GM18867 (cell line): Measurements from ENCODE around the gene ZBTB32.

ENCODE experiments used
- ATAC-seq: cut with Tn5 transposase; IDR thresholded peaks from one replicate; pipeline ENCODE4 v1.9.1; 2021; ENCODE audit warnings: mild to moderate bottlenecking, moderate library complexity; ENCODE audit not compliant: unreplicated experiment

The ZBTB32 gene

DNA sequence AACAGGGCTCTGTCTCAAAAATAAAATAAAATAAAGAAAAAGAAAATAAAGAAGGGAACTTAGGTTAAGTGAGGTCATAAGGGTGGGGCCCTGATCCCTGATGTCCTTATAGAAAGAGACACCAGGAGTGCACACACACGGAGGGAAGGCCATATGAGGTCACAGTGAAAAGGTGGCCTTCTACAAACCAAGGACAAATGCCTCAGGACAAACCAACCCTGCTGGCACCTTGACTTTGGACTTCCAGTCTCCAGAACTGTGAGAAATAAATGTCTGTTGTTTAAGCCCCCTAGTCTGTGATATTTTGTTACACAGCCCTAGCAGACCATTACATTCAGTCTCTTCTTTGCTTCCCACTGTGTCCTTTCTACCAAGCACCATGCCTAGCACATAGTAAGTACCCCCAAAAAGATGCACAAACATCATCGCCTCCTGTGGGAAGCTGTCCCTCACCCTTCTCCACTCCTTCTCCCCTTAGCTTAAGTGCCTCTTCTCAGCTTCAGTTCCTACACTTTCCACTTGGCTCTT is 8.4 kb upstream of the ZBTB32 start:
- ATAC-seq, result no peak

DNA sequence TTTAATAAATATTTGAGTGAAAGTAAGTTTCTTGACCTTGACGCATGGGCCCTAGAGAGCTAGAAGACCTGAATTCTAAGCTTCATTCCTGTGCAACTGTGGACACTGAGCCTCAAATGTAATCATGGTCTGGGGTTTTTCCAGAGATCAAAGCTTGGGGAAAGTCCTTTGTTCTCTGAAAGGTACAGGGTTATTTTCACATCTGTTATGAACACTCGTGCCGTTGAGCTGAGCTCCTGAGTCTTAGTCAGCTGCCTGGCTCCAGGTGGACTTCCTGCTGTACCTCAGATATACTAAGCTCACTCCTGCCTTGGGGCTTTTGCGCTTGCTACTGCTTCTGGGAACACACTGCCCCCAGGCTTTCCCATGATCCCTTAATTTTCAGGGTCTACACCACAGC is 7.5 kb upstream of the ZBTB32 start:
- ATAC-seq, result no peak

DNA sequence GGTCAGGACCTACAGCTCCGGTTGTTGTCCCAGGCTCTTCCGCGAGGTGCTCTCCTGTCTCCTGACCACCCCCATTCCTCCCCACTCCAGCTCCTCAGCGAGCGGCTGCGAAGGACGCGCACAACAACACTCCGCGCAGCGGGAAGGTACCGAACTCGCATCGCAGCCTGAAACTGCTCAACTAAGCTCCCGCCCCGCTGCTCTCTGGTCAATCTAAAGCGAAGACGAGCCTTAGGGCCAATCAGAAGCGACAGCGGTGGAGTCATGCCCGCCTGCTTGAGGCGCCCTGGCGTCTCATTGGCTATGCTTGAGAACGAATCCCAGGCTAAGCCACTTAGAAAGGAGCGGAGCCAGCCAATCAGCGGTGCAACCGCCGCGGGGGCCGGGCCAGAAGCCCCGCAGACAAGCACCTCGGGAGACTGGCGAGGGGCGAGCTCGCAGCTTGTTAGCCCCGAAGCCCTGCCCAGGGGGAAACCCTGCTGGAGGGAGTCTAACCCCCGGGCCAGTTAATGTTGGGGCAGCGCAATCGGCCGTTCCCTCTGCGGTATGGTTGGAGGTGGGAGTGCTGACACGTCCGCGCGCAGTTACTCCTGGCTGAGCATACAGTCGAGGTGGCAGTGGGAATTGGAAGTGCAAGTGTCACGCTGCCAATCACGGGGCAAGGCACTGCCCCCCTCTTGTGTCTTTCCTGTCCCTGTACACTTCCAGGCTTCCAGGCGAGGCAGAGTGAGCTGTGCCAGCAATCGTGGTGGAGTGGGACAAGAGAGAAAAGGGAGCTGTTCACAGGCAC is 1.9 kb upstream of the ZBTB32 start:
- peak; percentile 96 for ATAC-seq

DNA sequence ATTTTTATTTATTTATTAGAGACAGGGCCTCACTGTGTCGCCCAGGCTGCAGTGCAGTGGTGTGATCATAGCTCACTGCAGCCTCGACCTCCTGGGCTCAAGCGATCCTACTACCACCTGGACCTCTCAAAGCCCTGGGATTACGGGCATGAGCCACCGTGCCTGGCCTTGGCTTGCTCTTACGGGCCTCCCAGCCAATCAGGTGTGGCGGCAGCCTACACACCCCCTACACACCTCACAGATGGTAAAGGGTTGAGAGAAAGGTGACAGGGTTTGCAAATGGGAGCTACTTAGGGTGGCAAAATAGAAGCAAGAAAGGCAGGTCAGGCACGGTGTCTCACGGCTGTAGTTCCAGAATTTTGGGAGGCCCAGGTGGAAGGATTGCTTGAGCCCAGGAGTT is 1.0 kb upstream of the ZBTB32 start:
- no peak for ATAC-seq

DNA sequence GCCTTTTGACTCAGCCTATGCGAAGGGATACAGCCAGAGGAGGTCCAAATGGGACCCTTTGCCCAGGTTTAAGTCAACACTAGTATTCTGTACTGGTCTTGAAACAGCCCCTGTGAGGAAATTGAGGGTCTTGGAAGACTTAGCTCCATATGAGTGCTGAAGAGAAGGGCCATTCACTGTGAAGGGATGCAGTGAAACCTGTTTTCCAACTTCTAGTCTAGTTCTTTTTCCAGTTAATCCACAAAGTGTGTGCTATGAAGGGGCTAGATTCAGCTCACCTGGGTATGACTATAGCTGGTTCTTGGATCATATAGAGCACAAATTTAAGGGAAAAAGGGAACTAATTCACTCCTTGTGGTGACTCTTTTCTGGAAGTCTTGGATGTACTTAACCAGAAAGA is 4.0 kb downstream of the ZBTB32 start:
- ATAC-seq, result no peak

DNA sequence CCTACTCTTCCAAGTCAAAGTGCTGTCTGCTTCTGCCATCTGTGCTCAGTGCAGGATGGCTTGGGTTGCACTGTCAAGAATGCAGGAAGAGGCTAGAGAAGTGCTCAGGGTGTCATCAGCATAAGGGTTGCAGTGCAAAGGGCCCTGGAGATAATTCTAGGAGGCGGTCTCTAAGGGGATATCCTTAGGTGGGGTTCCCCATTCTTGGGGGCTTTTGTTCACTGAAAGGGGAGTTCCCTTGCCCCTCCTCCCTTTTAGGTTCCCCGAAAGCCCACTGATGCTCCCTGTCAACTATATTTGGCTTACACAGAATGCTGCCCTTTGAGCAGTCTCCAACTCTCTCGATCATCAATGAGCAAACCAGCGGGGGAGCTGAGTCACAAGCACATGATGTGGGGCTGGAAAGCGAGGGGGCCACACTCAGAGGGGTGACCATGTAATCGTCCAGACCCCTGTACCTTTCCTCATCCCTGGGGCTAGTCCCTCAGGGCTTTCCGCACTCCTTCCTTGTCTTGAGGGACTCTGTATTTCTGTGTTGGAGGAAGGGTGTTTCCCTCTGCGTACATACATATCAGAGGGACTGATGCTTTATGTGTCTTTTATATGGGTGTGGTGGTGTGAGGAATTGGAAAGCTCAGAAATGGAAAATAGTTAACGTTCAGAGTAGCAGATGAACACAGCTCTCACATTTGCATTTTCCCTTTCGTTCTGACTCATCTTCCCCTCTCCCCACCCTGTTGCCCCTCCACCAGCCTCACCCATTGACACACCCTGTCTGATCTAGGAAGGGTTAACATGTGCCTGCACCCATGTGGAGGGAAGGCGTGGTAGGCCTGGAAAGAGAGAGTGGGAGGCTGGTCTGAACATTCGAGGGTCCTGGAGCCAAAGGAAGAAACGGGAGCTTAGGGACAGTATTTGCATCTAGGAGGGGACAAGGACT is 6.7 kb downstream of the ZBTB32 start:
- peak; percentile 42 for ATAC-seq

DNA sequence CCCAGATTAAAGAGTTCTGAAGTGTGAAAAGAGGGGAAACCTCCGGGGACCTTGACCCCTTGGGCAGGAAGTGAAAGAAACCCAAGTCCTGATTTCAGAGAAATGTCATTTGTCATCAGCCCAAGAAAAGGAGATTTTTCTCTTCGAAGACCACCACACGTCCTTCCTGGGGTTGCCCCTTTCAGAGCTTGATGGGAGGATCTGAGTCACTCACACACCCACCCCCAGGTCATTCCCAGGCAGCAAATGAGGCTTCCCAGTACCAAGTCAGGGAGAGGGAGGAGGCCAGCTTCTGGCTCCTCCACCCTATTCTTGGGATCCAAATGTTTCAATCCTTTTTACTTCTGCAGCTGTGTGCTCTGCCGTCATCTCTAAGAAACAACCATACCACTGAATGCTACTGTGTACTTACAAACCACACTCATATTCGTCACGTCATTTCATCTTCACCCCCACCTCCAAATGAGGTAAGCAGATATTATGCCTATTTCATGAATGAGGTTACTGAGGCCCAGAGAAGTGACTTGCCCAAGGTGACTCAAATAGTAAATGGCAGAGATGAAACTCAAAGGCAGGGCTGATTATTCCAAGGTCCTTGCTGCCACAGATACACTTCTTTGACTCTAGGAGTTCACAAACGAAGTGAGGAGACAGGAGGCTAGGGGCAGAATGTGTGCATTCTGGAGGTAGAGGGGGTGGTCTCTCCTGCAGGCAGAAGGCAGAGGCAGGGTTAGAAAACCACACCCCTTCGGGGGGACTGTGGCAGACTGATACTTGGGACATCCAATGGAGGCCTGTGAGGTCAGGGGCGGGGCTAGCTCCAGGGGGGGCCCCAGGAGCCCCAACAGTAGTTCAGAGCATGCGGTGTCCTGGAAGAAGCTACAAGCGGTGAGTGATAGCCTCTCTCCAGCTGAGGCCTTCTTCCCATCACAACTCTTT is 8.5 kb downstream of the ZBTB32 start:
- ATAC-seq, result peak; percentile 11

DNA sequence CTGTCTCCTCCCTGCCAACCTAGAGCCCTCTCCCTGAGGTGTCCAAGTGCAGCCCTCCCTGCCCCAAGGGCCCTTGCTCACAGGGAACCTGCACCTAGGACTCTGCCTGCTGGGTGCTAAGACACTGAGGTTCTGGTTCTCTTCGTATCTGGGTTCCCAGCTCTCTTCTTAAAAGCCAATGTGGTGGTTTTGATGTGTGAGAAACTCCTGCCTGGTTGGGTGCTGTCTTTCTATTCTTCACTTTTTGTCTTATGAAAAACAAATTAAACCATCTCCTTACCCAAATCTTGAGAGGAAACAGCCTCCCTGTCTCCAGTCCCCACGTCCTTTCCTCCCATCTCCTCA is 9.1 kb downstream of the ZBTB32 start:
- ATAC-seq, result no peak

DNA sequence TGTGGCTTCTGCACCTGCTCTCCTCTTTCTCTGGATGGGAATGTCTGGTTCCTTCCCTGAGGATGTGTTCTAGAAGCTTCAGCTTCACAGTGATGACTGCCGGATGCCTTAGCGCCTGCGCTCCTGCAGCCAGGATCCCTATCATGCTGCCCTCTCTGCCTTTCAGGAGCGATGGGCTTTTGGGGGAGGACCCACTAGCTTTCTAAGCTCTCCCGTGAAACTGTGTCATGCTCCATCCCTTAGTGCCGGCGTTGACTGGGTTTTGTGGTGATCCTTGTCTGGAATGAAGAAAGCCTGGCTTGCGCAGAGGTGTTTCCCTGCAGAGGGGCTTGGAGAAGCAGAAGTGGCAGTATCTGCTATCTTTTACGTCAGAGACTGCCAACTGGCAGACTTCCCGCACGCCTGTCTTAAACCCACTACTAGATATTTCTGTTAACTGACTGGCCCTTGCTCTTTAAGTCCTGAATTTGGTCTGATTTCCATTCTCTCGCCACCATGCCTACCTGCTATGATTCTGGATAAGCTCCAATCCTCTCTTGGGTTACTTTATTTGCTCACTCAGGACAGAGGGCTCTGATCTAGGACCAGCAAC is 9.6 kb downstream of the ZBTB32 start:
- ATAC-seq, result no peak

DNA sequence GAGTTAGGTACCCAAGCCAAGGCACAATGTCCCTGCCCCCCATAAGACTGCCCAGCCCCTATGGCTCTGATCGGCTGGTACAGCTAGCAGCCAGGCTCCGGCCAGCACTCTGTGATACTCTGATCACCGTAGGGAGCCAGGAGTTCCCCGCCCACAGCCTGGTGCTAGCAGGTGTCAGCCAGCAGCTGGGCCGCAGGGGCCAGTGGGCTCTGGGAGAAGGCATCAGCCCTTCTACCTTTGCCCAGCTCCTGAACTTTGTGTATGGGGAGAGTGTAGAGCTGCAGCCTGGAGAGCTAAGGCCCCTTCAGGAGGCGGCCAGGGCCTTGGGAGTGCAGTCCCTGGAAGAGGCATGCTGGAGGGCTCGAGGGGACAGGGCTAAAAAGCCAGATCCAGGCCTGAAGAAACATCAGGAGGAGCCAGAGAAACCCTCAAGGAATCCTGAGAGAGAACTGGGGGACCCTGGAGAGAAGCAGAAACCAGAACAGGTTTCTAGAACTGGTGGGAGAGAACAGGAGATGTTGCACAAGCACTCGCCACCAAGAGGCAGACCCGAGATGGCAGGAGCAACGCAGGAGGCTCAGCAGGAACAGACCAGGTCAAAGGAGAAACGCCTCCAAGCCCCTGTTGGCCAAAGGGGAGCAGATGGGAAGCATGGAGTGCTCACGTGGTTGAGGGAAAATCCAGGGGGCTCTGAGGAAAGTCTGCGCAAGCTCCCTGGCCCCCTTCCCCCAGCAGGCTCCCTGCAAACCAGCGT is 10.4 kb downstream of the ZBTB32 start:
- no peak for ATAC-seq

DNA sequence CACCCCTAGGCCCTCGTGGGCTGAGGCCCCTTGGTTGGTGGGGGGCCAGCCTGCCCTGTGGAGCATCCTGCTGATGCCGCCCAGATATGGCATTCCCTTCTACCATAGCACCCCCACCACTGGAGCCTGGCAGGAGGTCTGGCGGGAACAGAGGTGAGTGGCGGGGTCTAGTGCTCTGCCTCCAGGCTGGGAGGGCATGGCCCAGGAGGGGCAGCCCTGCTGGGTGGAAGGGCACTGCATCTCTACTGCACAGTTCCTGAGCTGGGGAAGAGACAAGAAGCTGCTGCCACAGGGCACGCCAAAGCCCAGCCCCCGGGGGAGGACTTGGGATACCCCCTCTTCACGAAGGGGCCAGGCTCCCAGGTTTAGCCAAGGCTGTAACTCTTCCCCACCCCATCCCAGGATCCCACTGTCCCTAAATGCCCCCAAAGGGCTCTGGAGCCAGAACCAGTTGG is 11.0 kb downstream of the ZBTB32 start:
- ATAC-seq, result no peak

DNA sequence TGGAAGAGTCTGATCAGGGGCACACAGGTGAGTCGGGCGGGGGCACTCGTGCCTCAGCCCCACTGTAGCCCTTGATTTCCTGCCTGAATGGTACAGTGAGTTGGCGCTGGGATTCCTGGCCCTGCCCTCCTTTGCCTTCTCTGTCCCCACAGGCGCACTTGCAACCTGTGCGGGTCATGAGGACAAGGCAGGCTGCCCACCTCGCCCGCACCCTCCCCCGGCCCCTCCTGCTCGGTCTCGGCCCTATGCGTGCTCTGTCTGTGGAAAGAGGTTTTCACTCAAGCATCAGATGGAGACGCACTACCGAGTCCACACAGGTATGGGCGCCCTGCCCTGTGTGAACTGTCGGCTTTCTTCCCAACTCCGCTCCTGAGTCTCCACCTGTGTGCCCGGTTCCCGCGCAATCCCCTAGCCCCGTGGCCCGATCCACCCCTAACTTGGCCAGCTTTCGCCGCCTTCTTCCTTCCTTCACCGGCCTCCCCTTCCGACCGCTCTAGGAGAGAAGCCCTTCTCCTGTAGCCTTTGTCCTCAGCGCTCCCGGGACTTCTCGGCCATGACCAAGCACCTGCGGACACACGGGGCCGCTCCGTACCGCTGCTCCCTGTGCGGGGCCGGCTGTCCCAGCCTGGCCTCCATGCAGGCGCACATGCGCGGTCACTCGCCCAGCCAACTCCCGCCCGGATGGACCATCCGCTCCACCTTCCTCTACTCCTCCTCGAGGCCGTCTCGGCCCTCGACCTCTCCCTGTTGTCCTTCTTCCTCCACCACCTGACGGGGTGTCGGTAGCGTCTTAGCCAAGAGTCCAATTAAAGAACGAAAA is 11.8 kb downstream of the ZBTB32 start:
- peak; percentile 6 for ATAC-seq

DNA sequence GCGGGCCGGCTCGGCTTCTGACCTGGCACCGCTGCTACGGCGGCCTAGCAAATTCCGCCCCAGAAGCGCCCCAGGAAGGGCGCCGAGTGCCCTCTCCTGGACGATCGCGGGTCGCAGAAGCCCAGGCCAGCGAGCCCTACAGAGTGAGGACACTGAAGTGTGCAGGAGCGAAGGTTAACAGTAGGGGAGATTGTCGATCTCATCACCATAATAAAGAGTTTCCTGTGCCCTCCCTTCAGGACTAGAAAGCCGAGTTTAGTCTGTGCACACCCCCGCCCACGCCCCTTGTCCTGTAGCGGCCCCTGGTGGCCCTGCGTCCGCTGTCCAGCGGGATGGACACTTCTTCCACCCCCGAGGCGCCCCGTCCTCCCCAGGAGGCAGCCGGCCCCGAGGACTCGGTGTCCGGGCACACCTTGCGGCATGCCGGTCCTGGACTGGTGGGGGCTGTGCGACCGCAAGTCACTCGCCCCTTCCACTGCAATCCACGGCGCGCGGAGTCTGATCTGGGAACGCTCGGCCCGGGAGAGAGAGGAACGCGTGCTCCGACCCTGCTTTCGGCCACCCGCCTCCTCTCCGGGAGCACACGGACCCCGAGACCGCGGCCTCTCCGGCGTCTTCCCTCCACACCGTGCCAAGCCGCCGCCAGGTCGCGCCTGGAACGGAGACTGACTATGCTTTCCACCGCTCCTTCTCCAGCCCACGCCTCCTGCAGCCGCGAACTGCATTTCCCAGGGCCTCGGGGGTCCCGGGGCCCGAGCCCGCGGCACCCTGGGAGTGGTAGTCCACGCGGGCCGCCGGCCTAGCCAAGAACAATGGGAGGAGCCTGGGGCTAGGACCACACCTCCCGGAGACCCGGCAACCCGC is 12.7 kb downstream of the ZBTB32 start:
- peak; percentile 64 for ATAC-seq

DNA sequence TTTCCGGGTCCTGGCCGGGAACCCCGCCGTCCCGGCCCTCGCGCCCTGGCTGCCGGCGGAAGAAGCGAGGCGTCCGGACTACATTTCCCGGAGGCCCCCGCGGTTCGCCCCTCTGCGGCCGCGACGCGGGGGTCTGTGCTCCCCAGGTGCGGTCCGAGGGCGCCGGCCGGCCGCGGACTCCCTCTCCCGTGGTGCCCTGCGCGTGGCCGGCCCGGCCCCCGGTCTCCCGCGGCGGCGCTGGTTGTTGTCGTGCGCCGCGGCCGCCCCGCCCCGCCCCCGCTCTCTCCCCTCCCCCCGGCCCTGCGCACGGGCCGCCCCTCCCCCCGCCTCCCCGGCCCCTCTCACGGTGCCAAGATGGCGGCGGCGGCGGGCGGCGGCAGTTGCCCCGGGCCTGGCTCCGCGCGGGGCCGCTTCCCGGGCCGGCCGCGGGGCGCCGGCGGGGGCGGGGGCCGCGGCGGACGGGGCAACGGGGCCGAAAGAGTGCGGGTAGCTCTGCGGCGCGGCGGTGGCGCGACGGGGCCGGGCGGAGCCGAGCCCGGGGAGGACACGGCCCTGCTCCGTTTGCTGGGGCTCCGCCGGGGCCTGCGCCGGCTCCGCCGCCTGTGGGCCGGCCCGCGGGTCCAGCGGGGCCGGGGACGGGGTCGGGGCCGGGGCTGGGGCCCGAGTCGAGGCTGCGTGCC is 13.4 kb downstream of the ZBTB32 start, which contains the start of gene KMT2B:
Gene KMT2B, plus strand, starts transcription at position 339 of the 680 bp plus-strand sequence. Its CDS starts 16 bp downstream, at position 355.
- ATAC-seq, result no peak

DNA sequence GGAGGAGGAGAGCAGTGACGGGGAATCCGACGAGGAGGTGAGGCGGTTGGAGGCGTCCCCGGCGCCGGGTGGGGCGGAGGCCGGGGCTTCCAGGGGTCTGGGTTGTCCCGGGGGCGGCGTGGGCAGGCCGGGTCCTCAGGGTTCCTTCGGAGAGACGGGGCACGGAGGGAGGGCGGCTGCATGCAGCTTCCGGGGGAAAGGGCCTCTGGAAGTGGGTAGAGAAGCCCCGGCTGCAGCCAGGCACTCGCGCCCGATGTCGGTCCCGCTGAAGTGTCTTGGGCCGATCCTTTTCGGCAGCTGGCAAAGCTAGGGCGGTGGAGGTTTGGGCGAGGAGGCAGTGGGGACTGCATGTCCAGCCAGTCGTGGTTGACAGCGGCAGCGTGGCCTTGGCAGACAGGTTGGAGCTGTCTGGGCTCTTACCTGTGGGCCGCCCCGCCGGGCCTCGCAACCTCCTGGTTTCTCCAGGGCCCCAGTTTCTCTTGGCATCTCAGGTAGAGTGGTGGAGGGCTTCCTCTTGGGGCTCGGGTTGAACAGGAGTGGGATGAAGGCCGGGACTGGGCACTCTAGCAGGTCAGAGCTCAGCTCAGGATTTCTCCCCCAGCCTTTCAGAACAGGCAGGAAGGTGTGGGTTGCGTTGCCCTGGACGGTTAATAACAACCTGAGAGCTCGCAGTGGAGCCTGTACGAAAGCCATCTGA is 14.1 kb downstream of the ZBTB32 start:
- ATAC-seq, result peak; percentile 9

DNA sequence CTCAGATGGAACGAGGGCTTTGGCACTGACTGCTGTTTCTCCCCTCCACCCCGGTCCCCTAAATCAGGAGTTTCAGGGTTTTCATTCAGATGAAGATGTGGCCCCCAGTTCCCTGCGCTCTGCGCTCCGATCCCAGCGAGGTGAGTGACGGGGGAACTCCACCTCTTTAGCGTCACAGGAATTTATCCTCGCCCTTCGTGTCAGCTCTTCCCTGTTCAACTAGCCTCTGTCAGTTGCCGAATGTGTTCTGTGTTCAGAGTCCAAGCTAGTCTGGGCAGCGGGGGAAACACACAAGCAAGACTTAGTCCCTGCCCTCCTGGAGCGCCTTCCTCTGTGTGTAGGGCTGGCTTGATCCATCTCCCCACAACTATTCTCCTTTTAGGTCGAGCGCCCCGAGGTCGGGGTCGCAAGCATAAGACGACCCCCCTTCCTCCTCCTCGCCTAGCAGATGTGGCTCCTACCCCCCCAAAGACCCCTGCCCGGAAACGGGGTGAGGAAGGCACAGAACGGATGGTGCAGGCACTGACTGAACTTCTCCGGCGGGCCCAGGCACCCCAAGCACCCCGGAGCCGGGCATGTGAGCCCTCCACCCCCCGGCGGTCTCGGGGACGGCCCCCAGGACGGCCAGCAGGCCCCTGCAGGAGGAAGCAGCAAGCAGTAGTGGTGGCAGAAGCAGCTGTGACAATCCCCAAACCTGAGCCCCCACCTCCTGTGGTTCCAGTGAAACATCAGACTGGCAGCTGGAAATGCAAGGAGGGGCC is 15.2 kb downstream of the ZBTB32 start:
- ATAC-seq, result no peak
